Measurements from ENCODE around the gene SLC17A4. TPM values are rescaled to one million over a fixed set of nuclear protein-coding genes. Genes with fewer than 3 reads are reported as not detected.

SLC17A4 gene, protein sequence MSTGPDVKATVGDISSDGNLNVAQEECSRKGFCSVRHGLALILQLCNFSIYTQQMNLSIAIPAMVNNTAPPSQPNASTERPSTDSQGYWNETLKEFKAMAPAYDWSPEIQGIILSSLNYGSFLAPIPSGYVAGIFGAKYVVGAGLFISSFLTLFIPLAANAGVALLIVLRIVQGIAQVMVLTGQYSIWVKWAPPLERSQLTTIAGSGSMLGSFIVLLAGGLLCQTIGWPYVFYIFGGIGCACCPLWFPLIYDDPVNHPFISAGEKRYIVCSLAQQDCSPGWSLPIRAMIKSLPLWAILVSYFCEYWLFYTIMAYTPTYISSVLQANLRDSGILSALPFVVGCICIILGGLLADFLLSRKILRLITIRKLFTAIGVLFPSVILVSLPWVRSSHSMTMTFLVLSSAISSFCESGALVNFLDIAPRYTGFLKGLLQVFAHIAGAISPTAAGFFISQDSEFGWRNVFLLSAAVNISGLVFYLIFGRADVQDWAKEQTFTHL
- total RNA-seq, result not detected
- polyA plus RNA-seq (ENCODE audit: insufficient read depth in 1 of 8, insufficient read length in 8 of 8, low replicate concordance in 1 of 8), result 1 to 10 TPM in 1 of 8 donors, under 1 TPM in 2, not detected in 5; 0.04 to 1.5 (median 0.28) TPM
- long read RNA-seq, donor 1, result 0 reads
- long read RNA-seq, donor 2, result 0 reads
- long read RNA-seq, donor 3, result 0 reads
- long read RNA-seq, donor 4, result 0 reads
- long read RNA-seq, donor 5, result 0 reads
- long read RNA-seq, donor 6, result 0 reads
- long read RNA-seq, donor 7, result 0 reads
- long read RNA-seq, donor 8, result 0 reads
- long read RNA-seq, donor 9, result 0 reads
- long read RNA-seq, donor 10, result 0 reads
- long read RNA-seq, donor 11, result 0 reads

DNA sequence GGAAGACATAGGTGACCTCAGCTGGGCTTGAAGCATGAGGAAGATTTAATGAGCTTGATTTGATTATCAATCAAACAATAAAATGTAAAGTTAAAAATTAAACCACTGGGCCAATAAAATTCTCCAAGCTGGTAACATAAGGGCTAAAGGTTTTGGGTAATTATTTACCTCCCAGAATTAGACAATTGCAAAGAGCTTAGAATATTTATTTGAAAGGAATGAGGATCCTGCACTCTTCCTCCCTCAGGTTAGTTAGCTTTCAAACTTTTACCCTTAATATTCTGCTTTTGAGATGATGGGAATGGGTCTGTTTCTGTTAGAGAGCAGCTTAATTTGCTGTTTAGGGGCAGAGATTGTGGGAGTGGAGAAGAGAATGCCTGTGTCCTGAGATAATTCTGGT is at the start of gene SLC17A4:
TSS of gene SLC17A4 (plus strand) at position 208 of the 400 bp plus-strand sequence. CDS start 7,221 bp downstream, outside the sequence.
- Histone ChIP-seq H3K27me3 (ENCODE audit: control insufficient read depth, insufficient read depth, low read length) (no peaks in the 10 kb centered on the region), H3K27ac (ENCODE audit: low read length) (no peak within 1 kb of the TSS), H3K36me3 (ENCODE audit: control insufficient read depth, insufficient read depth, low read length) (no peaks in the 10 kb centered on the region), H3K9me3 (replicated peaks; ENCODE audit: control insufficient read depth, low read depth, low read length) (no peaks in the 10 kb centered on the region), H3K4me3 (ENCODE audit: low read length) (no peak within 1 kb of the TSS), H3K4me1 (ENCODE audit: control insufficient read depth, insufficient read depth, low read length) (no peaks in the 10 kb centered on the region)
- no peak for DNase-seq

DNA sequence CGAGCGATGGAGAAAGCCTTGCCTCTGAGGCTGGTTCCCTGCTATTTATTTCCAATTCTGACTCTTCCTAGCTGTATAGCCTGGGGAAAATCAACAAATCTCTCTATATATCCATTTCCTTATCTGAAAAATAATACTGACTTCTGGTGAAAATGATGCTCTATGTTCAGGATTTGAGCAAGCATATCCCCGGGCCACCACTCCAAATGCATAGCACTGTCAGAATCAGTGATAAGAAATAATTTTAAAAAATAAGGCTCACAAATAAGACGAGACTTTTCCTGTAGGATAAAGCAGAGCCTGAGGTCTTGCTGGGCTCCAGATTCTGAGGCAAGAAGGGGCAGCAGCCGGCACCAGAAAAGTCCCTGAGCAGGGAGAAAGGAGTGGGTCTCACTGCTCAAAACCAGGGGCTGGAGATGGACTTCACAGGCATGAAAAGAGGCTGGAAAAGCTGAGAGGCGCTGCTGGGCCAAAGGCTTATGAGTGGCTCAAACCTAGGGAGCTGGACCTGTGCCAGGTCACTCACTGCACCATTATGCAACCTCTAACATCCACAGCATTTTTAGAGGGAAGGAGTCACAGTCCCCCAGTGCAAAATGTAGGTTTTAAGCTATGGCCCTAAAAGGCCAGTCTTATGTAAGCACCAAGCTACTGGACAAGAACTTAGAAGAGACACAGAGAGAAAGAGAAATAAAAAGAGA is 48.1 kb upstream of the SLC17A4 start:
- Histone ChIP-seq H3K27me3 (ENCODE audit: control insufficient read depth, insufficient read depth, low read length) (no peaks in the 10 kb centered on the region), H3K9me3 (replicated peaks; ENCODE audit: control insufficient read depth, low read depth, low read length) (no peaks in the 10 kb centered on the region), H3K4me1 (ENCODE audit: control insufficient read depth, insufficient read depth, low read length) (no peaks in the 10 kb centered on the region), H3K4me3 (ENCODE audit: low read length) (no peak overlapping the region), H3K36me3 (ENCODE audit: control insufficient read depth, insufficient read depth, low read length) (no peaks in the 10 kb centered on the region), H3K27ac (ENCODE audit: low read length) (no peak overlapping the region)
- DNase-seq, result no peak
- 82% methylated on average over 2 of the region's 6 CpGs for WGBS (ENCODE audit: insufficient coverage)

DNA sequence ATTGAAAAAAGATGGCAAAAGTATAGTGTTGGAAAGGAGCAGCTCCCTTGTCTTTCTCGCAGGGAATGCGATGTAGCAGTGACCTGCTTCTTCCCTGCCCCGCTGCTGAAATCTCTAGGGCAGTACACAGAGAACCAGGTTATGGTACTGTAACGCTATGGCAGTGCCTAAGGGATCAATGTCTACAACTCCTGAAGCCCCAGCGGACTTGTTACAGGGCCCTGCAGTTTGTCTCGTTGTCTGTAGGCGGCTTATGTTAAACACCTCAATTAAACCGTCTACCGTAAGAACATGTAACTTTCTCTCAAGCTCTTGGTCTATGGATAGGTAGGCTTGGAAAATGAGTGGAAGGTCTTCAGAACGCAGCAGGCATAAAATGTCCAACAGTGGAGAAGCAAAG is 44.8 kb upstream of the SLC17A4 start:
- no peaks in the 10 kb centered on the region for H3K36me3 ChIP-seq (ENCODE audit: control insufficient read depth, insufficient read depth, low read length)
- H3K27ac ChIP-seq (ENCODE audit: low read length), result no peak overlapping the region
- no peak for DNase-seq
- H3K27me3 ChIP-seq (ENCODE audit: control insufficient read depth, insufficient read depth, low read length), result no peaks in the 10 kb centered on the region
- no peak overlapping the region for H3K4me3 ChIP-seq (ENCODE audit: low read length)
- no peaks in the 10 kb centered on the region for H3K4me1 ChIP-seq (ENCODE audit: control insufficient read depth, insufficient read depth, low read length)
- WGBS (ENCODE audit: insufficient coverage), result 90% methylated on average over 5 of the region's 10 CpGs
- H3K9me3 ChIP-seq (replicated peaks; ENCODE audit: control insufficient read depth, low read depth, low read length), result no peaks in the 10 kb centered on the region

DNA sequence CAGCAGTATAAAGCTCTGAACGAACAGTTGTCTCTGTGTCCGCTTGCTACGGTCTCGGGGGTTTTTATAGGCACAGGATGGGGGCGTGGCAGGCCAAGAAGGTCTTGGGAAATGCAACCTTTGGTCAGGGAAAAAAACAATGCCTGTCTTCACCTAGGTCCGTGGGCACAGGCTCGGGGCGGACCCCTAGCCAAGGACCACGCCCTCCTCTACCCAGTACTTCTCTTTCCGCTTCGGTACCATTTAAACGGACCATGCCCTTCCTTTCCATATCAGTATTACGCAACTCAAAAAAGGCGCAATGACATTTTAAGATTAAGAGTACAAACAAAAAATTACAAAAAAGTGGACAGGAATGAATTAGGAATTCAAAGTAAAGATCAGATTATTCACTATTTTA is 44.3 kb upstream of the SLC17A4 start:
- no peak overlapping the region for H3K4me3 ChIP-seq (ENCODE audit: low read length)
- 93% methylated on average over 8 of the region's 14 CpGs for WGBS (ENCODE audit: insufficient coverage)
- no peak for DNase-seq
- H3K27ac ChIP-seq (ENCODE audit: low read length), result no peak overlapping the region
- no peaks in the 10 kb centered on the region for H3K36me3 ChIP-seq (ENCODE audit: control insufficient read depth, insufficient read depth, low read length)
- H3K9me3 ChIP-seq (replicated peaks; ENCODE audit: control insufficient read depth, low read depth, low read length), result no peaks in the 10 kb centered on the region
- H3K27me3 ChIP-seq (ENCODE audit: control insufficient read depth, insufficient read depth, low read length), result no peaks in the 10 kb centered on the region
- no peaks in the 10 kb centered on the region for H3K4me1 ChIP-seq (ENCODE audit: control insufficient read depth, insufficient read depth, low read length)

DNA sequence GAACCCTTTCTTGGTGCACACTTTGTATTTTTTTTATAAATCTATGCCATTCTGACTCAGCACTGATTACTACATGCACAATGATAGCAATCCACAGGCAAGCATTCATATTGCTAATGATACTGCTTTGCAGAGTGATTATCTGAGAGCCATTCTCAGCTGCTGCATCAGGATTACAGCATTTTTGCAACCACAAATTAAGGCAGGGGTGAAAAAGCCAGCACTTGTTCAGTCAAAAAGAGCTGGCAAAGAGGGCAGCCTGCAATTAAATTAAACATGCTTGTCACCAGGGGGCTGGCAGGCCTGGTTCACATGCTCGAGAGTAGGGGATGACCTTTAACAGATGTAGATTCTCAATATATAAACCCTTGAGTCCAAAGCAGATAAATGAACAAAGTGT is 40.7 kb upstream of the SLC17A4 start:
- Histone ChIP-seq H3K9me3 (replicated peaks; ENCODE audit: control insufficient read depth, low read depth, low read length) (no peaks in the 10 kb centered on the region), H3K4me3 (ENCODE audit: low read length) (no peak overlapping the region), H3K27ac (ENCODE audit: low read length) (no peak overlapping the region), H3K27me3 (ENCODE audit: control insufficient read depth, insufficient read depth, low read length) (no peaks in the 10 kb centered on the region), H3K36me3 (ENCODE audit: control insufficient read depth, insufficient read depth, low read length) (no peaks in the 10 kb centered on the region), H3K4me1 (ENCODE audit: control insufficient read depth, insufficient read depth, low read length) (no peaks in the 10 kb centered on the region)
- no peak for DNase-seq
- WGBS (ENCODE audit: insufficient coverage), result no CpG with 5 or more reads among the region's 1 CpG

DNA sequence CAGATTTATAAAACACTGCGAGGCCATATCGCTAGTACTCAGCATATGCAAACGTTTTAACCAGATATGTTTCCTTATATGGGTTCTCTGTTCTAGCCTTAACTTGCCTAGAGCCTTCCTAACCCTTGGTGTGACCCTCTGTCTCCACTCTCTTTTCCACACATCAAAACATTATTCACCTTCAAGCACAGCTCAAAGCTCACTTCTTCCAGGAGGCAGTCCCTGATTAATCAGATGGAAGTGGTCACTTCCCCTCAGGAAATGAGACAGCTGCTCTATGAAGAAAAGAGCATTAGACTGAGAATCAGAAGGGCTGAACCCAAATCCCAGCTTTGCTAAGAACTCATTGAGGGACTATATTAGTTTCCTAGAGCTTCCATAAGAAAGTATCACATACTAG is 39.8 kb upstream of the SLC17A4 start:
- no peak overlapping the region for H3K27ac ChIP-seq (ENCODE audit: low read length)
- no peak overlapping the region for H3K4me3 ChIP-seq (ENCODE audit: low read length)
- WGBS (ENCODE audit: insufficient coverage), result 32% methylated on average over 3 of the region's 3 CpGs
- no peaks in the 10 kb centered on the region for H3K9me3 ChIP-seq (replicated peaks; ENCODE audit: control insufficient read depth, low read depth, low read length)
- H3K27me3 ChIP-seq (ENCODE audit: control insufficient read depth, insufficient read depth, low read length), result no peaks in the 10 kb centered on the region
- DNase-seq, result no peak
- no peaks in the 10 kb centered on the region for H3K4me1 ChIP-seq (ENCODE audit: control insufficient read depth, insufficient read depth, low read length)
- H3K36me3 ChIP-seq (ENCODE audit: control insufficient read depth, insufficient read depth, low read length), result no peaks in the 10 kb centered on the region

DNA sequence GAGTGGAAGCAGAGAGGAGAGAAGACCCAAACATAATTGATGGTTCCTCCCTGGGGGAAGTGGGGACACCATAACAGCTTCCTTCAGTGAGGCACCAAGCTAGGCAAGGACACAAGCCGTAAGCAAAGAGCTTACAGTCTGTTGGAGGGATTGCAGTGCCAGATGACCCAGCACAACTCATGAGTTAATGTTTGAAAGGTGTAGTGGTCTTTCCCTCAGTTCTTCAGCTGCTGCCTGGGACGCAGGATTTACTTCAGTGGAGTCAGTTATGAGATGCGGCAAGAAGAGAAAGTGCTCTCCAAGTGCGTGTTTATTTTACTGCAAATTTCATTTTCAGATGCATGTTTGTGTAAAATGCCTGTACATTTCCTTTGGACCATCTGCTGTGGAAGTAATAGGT is 38.7 kb upstream of the SLC17A4 start:
- Histone ChIP-seq H3K27me3 (ENCODE audit: control insufficient read depth, insufficient read depth, low read length) (no peaks in the 10 kb centered on the region), H3K4me1 (ENCODE audit: control insufficient read depth, insufficient read depth, low read length) (no peaks in the 10 kb centered on the region), H3K27ac (ENCODE audit: low read length) (no peak overlapping the region), H3K9me3 (replicated peaks; ENCODE audit: control insufficient read depth, low read depth, low read length) (no peaks in the 10 kb centered on the region), H3K4me3 (ENCODE audit: low read length) (no peak overlapping the region), H3K36me3 (ENCODE audit: control insufficient read depth, insufficient read depth, low read length) (no peaks in the 10 kb centered on the region)
- WGBS (ENCODE audit: insufficient coverage), result 43% methylated on average over 3 of the region's 4 CpGs
- DNase-seq, result no peak

DNA sequence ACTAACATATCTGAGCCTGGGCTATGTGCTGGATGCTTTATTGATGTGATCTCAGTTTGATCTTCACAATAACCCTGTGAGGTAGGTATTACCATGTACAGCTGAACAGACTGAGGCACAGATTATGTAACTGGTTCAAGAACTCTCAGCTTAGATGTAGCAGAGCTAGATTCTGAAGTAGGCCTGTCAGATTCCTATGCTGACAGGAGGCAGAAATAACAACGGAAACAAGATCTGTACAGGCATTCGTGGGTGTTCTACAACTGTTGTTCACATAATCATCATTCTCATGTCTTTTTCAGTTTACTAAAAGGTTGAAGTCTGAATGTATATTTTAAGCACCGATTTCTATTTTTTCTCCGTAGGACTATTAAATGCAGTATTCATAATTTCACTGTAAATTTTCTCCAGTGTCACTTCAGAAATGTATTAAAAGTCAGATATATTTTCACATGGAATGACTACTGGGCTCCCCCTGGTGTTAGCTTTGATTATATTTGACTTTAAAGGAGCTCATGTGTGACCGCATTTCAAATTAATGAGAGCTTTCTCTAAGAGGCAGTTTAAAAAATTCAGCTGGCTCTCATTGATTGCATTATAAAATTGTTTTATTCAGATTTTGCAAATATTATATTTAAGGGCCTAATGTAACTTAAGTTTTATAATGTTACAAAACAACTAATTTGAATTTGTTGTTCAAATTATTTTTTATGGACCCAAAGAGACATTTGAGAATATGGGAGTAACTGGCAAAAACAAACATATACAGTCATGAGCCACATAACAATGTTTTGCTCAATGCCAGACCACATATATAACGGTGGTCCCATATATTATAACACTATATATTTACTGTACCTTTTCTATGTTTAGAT is 36.4 kb upstream of the SLC17A4 start:
- no peak overlapping the region for H3K27ac ChIP-seq (ENCODE audit: low read length)
- no peaks in the 10 kb centered on the region for H3K4me1 ChIP-seq (ENCODE audit: control insufficient read depth, insufficient read depth, low read length)
- DNase-seq, result peak; percentile 48
- H3K36me3 ChIP-seq (ENCODE audit: control insufficient read depth, insufficient read depth, low read length), result no peaks in the 10 kb centered on the region
- no CpG with 5 or more reads among the region's 6 CpGs for WGBS (ENCODE audit: insufficient coverage)
- no peaks in the 10 kb centered on the region for H3K27me3 ChIP-seq (ENCODE audit: control insufficient read depth, insufficient read depth, low read length)
- H3K9me3 ChIP-seq (replicated peaks; ENCODE audit: control insufficient read depth, low read depth, low read length), result no peaks in the 10 kb centered on the region
- H3K4me3 ChIP-seq (ENCODE audit: low read length), result no peak overlapping the region

DNA sequence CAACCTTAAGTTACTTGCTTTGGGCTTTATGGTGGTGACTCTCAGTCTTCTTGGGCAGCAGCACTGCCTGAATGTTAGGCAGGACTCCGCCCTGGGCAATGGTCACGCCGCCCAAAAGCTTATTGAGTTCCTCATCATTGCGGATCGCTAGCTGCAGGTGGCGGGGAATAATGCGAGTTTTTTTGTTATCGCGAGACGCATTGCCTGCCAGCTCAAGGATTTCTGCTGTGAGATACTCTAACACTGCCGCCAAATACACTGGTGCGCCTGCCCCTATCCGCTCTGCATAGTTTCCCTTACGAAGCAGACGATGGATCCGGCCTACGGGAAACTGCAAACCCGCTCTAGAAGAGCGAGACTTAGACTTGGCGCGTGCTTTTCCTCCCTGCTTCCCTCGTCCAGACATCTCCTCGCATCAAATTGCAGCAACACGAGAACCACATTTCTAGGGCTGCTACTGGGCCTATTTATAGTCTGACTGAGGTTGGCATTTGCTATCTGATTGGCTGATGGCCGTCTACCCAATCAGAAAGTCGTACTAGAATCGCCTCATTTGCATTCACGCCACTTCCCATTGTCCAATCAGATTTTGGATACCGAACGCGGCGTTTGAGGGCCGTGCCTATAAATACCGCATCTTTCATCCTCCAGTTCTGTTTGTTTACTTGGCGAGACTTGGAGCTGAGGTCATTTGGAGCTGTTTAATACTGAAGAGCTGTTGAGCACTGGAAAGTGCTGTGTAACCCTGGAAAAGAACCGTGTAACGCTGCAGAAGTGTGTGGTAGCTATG is 28.2 kb upstream of the SLC17A4 start:
- WGBS (ENCODE audit: insufficient coverage), result 92% methylated on average over 32 of the region's 37 CpGs

More for the DNA sequence above, 28.2 kb upstream of the SLC17A4 start:
- Histone ChIP-seq H3K4me1 (ENCODE audit: control insufficient read depth, insufficient read depth, low read length) (no peaks in the 10 kb centered on the region), H3K36me3 (ENCODE audit: control insufficient read depth, insufficient read depth, low read length) (no peaks in the 10 kb centered on the region), H3K4me3 (ENCODE audit: low read length) (no peak overlapping the region), H3K27me3 (ENCODE audit: control insufficient read depth, insufficient read depth, low read length) (no peaks in the 10 kb centered on the region), H3K9me3 (replicated peaks; ENCODE audit: control insufficient read depth, low read depth, low read length) (no peaks in the 10 kb centered on the region), H3K27ac (ENCODE audit: low read length) (no peak overlapping the region)
- no peak for DNase-seq

All from muscle of leg (tissue), 16 donors.